ENCODE measurements around the gene TDRD3. TPM values are rescaled to one million over a fixed set of nuclear protein-coding genes. Genes with fewer than 3 reads are reported as not detected.
"Not testable (repeated sequence)": the region's sequence is repeated elsewhere in the genome, so short reads cannot be mapped to it uniquely, and the experiment has no call there.

TDRD3 gene
- total and polyA plus RNA-seq, 2 donors (not counting 1 experiment from before 2014, with no cell fraction given): 10.5 to 18.8 TPM

GRCh38 chr13:60398907-60399589, 2.0 kb downstream of the TDRD3 start:
- no peak overlapping the region for H2AFZ ChIP-seq (ENCODE audit: low read length)
- no peaks in the 10 kb centered on the region for H4K20me1 ChIP-seq (ENCODE audit: control insufficient read depth, extremely low read depth, insufficient read depth, low read length)
- H3K27ac ChIP-seq (ENCODE audit: insufficient read depth, low read length): no peak overlapping the region
- peaks cover 23% of the 10 kb centered on the region for H3K79me2 ChIP-seq (ENCODE audit: control insufficient read depth, insufficient read depth, low read length)
- H3K4me3 ChIP-seq (replicated peaks in 1 of 4; ENCODE audit: control extremely low read depth in 1 of 4, insufficient read depth in 1 of 4, low read depth in 3 of 4, low read length in 4 of 4): peak overlapping the region; percentile 73 to 90 (median 82)
- no peaks in the 10 kb centered on the region for H3K27me3 ChIP-seq (ENCODE audit: control insufficient read depth, insufficient read depth, low read length)
- H3K4me1 ChIP-seq (ENCODE audit: control insufficient read depth, extremely low read depth, insufficient read depth, low read length): peaks cover 3% of the 10 kb centered on the region
- peak; percentile 18 to 22 for DNase-seq (ENCODE audit: low read depth in 2 of 2)
- H3K9me3 ChIP-seq (ENCODE audit: control insufficient read depth, insufficient read depth, low read depth, low read length): no peaks in the 10 kb centered on the region
- H3K4me2 ChIP-seq (ENCODE audit: extremely low read depth, insufficient read depth, low read length): peak overlapping the region; percentile 94
- no peak for TF ChIP-seq CTCF (conservative IDR thresholded peaks at IDR 0.05 in 1 of 2, IDR thresholded peaks at IDR 0.05 in 1 of 2; ENCODE audit: low read depth in 1 of 2, low read length in 2 of 2)
- no peak for TF ChIP-seq EZH2 (IDR thresholded peaks at IDR 0.05; ENCODE audit: low read length, missing control alignments)
- no peaks in the 10 kb centered on the region for H3K36me3 ChIP-seq (ENCODE audit: control insufficient read depth, insufficient read depth, low read length)
- no peak overlapping the region for H3K9ac ChIP-seq (ENCODE audit: insufficient read depth, low read length)

- Histone ChIP-seq H2AFZ (ENCODE audit: low read length) (no peak overlapping the region), H3K4me3 (replicated peaks in 1 of 4; ENCODE audit: control extremely low read depth in 1 of 4, insufficient read depth in 1 of 4, low read depth in 3 of 4, low read length in 4 of 4) (no peak overlapping the region), H3K4me2 (ENCODE audit: extremely low read depth, insufficient read depth, low read length) (no peak overlapping the region), H3K79me2 (ENCODE audit: control insufficient read depth, insufficient read depth, low read length) (peaks cover 23% of the 10 kb centered on the region), H4K20me1 (ENCODE audit: control insufficient read depth, extremely low read depth, insufficient read depth, low read length) (no peaks in the 10 kb centered on the region), H3K27ac (ENCODE audit: insufficient read depth, low read length) (no peak overlapping the region), H3K9ac (ENCODE audit: insufficient read depth, low read length) (no peak overlapping the region), H3K4me1 (ENCODE audit: control insufficient read depth, extremely low read depth, insufficient read depth, low read length) (peaks cover 3% of the 10 kb centered on the region), H3K9me3 (ENCODE audit: control insufficient read depth, insufficient read depth, low read depth, low read length) (no peaks in the 10 kb centered on the region), H3K36me3 (ENCODE audit: control insufficient read depth, insufficient read depth, low read length) (no peaks in the 10 kb centered on the region), H3K27me3 (ENCODE audit: control insufficient read depth, insufficient read depth, low read length) (no peaks in the 10 kb centered on the region)
- TF ChIP-seq CTCF (conservative IDR thresholded peaks at IDR 0.05 in 1 of 2, IDR thresholded peaks at IDR 0.05 in 1 of 2; ENCODE audit: low read depth in 1 of 2, low read length in 2 of 2) (no peak), EZH2 (IDR thresholded peaks at IDR 0.05; ENCODE audit: low read length, missing control alignments) (no peak)
- DNase-seq (ENCODE audit: low read depth in 2 of 2): peak in 1 of 2 donors; percentile 18
These were observed 5.0 kb downstream of the TDRD3 start for GRCh38 chr13:60402022-60402421.

- no peaks in the 10 kb centered on the region for H4K20me1 ChIP-seq (ENCODE audit: control insufficient read depth, extremely low read depth, insufficient read depth, low read length)
- DNase-seq (ENCODE audit: low read depth in 2 of 2): no peak
- no peaks in the 10 kb centered on the region for H3K4me1 ChIP-seq (ENCODE audit: control insufficient read depth, extremely low read depth, insufficient read depth, low read length)
- H3K9me3 ChIP-seq (ENCODE audit: control insufficient read depth, insufficient read depth, low read depth, low read length): no peaks in the 10 kb centered on the region
- peaks cover 1% of the 10 kb centered on the region for H3K79me2 ChIP-seq (ENCODE audit: control insufficient read depth, insufficient read depth, low read length)
- no peak overlapping the region for H3K27ac ChIP-seq (ENCODE audit: insufficient read depth, low read length)
- H3K4me2 ChIP-seq (ENCODE audit: extremely low read depth, insufficient read depth, low read length): no peak overlapping the region
- H2AFZ ChIP-seq (ENCODE audit: low read length): no peak overlapping the region
- no peaks in the 10 kb centered on the region for H3K27me3 ChIP-seq (ENCODE audit: control insufficient read depth, insufficient read depth, low read length)
- TF ChIP-seq EZH2 (IDR thresholded peaks at IDR 0.05; ENCODE audit: low read length, missing control alignments) (no peak), CTCF (conservative IDR thresholded peaks at IDR 0.05 in 1 of 2, IDR thresholded peaks at IDR 0.05 in 1 of 2; ENCODE audit: low read depth in 1 of 2, low read length in 2 of 2) (no peak)
- H3K9ac ChIP-seq (ENCODE audit: insufficient read depth, low read length): no peak overlapping the region
- H3K36me3 ChIP-seq (ENCODE audit: control insufficient read depth, insufficient read depth, low read length): no peaks in the 10 kb centered on the region
- H3K4me3 ChIP-seq (replicated peaks in 1 of 4; ENCODE audit: control extremely low read depth in 1 of 4, insufficient read depth in 1 of 4, low read depth in 3 of 4, low read length in 4 of 4): no peak overlapping the region
These were observed 10.1 kb downstream of the TDRD3 start for GRCh38 chr13:60407095-60407494.

- not testable (repeated sequence) for H3K27ac ChIP-seq (ENCODE audit: insufficient read depth, low read length); H3K36me3 ChIP-seq (ENCODE audit: control insufficient read depth, insufficient read depth, low read length); H4K20me1 ChIP-seq (ENCODE audit: control insufficient read depth, extremely low read depth, insufficient read depth, low read length); H3K79me2 ChIP-seq (ENCODE audit: control insufficient read depth, insufficient read depth, low read length); H2AFZ ChIP-seq (ENCODE audit: low read length); H3K27me3 ChIP-seq (ENCODE audit: control insufficient read depth, insufficient read depth, low read length); H3K9ac ChIP-seq (ENCODE audit: insufficient read depth, low read length); H3K9me3 ChIP-seq (ENCODE audit: control insufficient read depth, insufficient read depth, low read depth, low read length); H3K4me3 ChIP-seq (replicated peaks in 1 of 4; ENCODE audit: control extremely low read depth in 1 of 4, insufficient read depth in 1 of 4, low read depth in 3 of 4, low read length in 4 of 4); DNase-seq (ENCODE audit: low read depth in 2 of 2); H3K4me2 ChIP-seq (ENCODE audit: extremely low read depth, insufficient read depth, low read length); H3K4me1 ChIP-seq (ENCODE audit: control insufficient read depth, extremely low read depth, insufficient read depth, low read length)
These were observed 10.8 kb downstream of the TDRD3 start for GRCh38 chr13:60407852-60408251.

All from fibroblast of lung (primary cell).